NCI-H748 (cell line): ENCODE results near the gene RBM22.
A peak's percentile ranks its signal among the peaks of the same experiment; 100 is the strongest.
"Not testable (repeated sequence)": the region's sequence is repeated elsewhere in the genome, so short reads cannot be mapped to it uniquely, and the experiment has no call there.

Experiments
- DNase-seq: peaks from one replicate; lab custom pipeline; 2025; ENCODE audit not compliant: unreplicated experiment; lab: John Stamatoyannopoulos, UW

RBM22 gene

DNA sequence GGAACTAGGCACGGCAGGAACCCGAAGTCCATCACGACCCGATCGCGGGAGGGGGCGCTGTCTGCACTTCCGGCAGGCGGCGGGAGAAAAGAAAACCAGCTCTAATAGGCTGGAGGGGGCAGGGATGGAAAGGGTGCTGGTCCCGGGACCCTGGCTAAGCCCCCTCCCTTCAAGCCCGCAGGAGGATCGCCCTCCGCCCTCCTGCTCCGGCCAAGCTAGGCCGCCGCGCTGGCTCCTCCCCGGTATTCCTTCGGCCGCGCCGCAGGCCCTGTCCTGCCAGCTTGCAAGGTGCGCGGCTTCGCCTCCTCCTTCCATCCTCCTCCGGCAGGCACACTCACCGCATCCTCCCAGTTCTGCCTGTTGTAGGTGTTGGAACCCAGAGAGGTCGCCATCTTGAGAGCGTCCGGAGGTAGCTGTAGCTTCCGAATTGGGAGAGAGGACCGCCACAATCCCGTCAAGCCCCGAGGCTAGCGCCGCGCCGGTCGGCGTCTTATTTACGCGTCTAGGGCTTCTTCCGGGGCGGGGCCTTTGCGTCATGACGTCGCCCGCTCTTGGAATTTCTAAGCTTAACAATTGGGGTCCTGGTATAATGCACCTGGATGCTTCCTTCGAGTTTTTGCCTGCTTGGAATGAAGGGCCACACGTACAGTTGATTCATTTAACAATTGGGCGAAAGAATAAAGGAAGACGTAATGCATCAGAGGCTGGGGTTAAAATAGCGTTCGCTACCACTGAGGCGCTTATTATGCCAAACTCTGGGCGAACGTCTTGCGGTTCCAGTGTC lies at the start of gene RBM22:
Gene RBM22 (minus strand): TSS at position 469 of the 784 bp plus-strand sequence. CDS start 77 bp downstream, at position 392.
- peak; percentile 94 for DNase-seq

DNA sequence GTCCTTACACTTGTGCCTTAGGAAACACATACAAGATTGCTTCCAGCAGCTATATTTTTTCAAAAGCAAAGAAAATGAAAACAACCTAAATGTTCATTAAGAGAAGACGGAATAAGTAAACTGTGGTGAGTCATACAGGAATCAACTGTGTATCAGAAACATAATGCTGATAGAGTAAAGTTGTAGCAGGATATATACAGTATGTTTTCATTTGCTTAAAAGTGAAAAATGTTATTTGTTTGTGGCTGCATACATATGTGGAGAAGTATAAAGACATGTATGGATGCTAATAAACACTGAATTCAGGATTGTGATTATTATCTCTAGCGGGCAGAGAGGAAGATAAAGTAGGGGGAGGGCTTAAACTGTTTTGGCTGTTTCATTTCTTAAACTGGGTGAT lies 49.6 kb upstream of the RBM22 start:
- no peak for DNase-seq

DNA sequence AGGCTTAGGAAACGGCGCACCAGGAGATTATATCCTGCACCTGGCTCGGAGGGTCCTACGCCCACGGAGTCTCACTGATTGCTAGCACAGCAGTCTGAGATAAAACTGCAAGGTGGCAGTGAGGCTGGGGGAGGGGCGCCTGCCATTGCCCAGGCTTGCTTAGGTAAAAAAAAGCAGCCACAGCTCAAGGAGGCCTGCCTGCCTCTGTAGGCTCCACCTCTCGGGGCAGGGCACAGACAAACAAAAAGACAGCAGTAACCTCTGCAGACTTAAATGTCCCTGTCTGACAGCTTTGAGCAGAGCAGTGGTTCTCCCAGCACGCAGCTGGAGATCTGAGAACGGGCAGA lies 42.3 kb upstream of the RBM22 start:
- not testable (repeated sequence) for DNase-seq

DNA sequence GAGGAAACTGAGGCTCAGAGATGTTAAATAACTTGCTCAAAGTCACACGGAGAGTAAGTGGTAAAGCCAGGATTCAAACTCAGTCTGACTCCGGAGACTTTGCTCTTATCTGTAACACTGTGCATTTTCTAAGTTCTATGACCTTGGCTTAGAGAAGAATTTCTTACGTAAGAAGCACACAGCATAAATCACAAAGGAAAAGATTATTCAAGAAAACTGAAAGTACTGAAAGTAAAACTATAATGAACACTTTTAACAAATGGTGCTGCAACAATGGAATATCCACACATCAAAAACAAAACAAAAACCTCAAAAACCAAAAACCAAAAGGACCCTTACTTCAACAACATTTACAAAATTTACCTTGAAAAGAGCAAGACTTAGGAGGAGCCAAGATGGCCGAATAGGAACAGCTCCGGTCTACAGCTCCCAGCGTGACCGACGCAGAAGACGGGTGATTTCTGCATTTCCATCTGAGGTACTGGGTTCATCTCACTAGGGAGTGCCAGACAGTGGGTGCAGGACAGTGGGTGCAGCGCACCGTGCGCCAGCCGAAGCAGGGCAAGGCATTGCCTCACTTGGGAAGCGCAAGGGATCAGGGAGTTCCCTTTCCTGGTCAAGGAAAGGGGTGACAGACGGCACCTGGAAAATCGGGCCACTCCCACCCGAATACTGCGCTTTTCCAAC lies 41.7 kb upstream of the RBM22 start:
- DNase-seq: not testable (repeated sequence)

GRCh38 chr5:150740992-150741391 lies 40.1 kb upstream of the RBM22 start:
- DNase-seq: no peak

DNA sequence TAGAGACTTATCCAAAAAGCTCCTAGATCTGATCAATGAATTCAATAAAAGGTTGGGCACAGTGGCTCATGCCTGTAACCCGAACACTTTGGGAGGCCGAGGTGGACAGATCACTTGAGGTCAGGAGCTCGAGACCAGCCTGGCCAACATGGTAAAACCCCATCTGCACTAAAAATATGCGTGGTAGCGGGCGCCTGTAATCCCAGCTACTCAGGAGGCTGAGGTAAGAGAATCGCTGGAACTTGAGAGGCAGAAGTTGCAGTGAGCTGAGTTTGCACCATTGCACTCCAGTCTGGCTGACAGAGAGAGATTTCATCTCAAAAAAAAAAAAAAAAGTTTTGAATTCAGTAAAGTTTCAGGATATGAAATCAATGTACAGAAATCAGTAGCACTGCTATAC lies 38.0 kb upstream of the RBM22 start:
- DNase-seq: no peak

- DNase-seq: no peak
Measured at GRCh38 chr5:150734579-150735384, 33.9 kb upstream of the RBM22 start.

GRCh38 chr5:150731669-150732242 lies 30.9 kb upstream of the RBM22 start:
- DNase-seq: no peak

DNA sequence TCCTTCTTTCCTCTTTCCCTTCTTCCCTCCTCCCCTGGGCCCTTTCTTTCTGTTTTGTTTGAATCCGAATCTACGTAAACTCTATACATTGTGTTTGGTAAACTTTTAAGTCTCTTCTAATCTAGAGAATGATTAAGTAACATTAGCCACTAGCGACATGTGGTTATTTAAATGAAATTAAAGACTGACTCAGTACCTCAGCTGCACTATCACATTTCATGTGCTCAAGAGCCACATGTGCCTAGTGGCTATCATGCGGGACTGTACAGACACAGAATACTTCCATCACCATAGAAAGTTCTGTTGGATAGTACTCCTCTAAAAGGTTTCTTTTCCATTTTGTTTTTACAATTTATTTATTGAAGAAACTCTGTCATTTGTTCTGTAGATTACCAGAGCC lies 29.0 kb upstream of the RBM22 start:
- no peak for DNase-seq

DNA sequence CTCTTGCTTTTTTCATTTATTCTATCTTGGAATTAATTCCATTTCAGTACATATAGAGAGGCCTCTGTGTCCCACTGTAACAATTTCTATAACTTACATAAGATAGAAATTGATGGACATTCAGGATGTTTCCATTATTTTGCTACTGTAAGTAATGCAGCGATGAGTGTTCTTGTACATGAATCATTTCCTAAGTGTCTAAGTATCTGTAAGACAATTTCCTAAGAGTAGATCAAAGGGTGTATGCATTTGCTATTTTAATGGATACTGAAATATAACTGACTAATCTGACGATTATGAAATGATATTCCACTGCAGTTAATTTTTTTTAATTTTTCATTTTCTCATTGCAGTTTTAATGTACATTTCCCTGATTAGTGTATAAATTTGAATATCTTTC lies 23.0 kb upstream of the RBM22 start:
- DNase-seq: no peak

- DNase-seq: no peak
Measured at GRCh38 chr5:150710165-150710564, 9.3 kb upstream of the RBM22 start.

GRCh38 chr5:150706776-150707390 lies 6.0 kb upstream of the RBM22 start:
- no peak for DNase-seq

- DNase-seq: no peak
Measured at GRCh38 chr5:150703762-150704161, 2.9 kb upstream of the RBM22 start.

- peak; percentile 46 for DNase-seq
Measured at GRCh38 chr5:150700246-150700593, 642 bp downstream of the RBM22 start.

GRCh38 chr5:150694612-150695011 lies 6.2 kb downstream of the RBM22 start:
- DNase-seq: no peak

GRCh38 chr5:150692276-150692675 lies 8.6 kb downstream of the RBM22 start:
- DNase-seq: no peak

DNA sequence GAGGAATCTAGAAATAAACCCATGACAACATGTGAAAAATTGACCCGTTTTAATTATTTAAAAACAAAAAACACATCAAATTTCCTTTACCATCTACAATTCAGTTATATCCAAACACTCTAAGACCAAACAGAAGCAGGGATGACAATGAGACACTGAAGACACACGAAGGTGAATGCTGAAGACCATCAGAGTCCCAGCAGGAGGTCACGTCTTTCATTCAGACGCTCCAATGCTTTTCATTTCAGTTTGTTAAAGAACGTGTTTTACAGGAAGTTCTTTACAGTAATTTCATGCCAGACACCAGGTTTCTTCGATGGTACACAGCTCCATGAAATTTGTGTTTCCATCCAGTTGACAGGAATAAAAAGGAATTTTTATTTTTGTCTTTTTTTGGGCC lies 10.1 kb downstream of the RBM22 start:
- no peak for DNase-seq

DNA sequence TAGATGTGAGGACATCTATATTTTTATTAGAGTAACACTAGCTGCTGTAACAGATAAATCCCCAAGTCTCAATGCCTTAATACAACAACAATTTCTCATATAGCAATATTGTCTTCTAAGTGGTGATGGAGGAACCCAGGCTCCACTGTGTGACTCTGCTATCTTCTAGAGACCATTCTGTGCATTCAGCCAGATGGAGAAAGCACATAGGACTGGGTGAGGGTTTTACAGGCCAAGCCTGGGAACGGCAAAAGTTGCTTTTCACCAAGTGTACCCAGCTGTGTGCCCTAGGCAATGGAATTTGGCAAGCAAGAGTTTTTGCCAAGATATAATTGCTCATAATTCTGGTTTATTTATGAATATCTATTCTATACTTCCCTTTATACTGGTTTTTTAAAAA lies 11.7 kb downstream of the RBM22 start:
- no peak for DNase-seq

- no peak for DNase-seq
Measured at GRCh38 chr5:150676578-150676977, 24.3 kb downstream of the RBM22 start.

- DNase-seq: no peak
Measured at GRCh38 chr5:150675069-150675468, 25.8 kb downstream of the RBM22 start.

GRCh38 chr5:150674341-150674821 lies 26.5 kb downstream of the RBM22 start:
- DNase-seq: no peak
